K562 (cell line): ENCODE data around the gene PLEKHO1.

ENCODE experiments used
- FOXK2 ChIP-seq, 2 experiments: fragments of 450-650 bp; IDR thresholded peaks in 1 of 2; conservative IDR thresholded peaks in 1 of 2; 2 replicates each; pipeline ENCODE4 v1.6.1; 2016; ENCODE audit warnings: low read depth in 2 of 2, mild to moderate bottlenecking in 1 of 2
- TF ChIP-seq, protein P1 (sequence below), 3 experiments: IDR thresholded peaks in 2 of 3; conservative IDR thresholded peaks in 1 of 3; 2 replicates each; pipeline ENCODE4 v1.5.1; 2011 to 2012; ENCODE audit warnings: low read length in 3 of 3, mild to moderate bottlenecking in 3 of 3, control low read depth in 2 of 3, improper control_type of control experiment in 1 of 3, inconsistent platforms in 1 of 3, low read depth in 1 of 3, mixed read lengths in 1 of 3, moderate library complexity in 1 of 3; ENCODE audit not compliant: insufficient read depth in 2 of 3
- TF ChIP-seq, protein P2 (sequence below), 2 experiments: fragments of 450-650 bp; formaldehyde crosslinking in 1 of 2; IDR thresholded peaks; 2 replicates each; pipeline versions ENCODE4 v1.4.0 to v1.6.1; 2014 to 2020; ENCODE audit warnings: mild to moderate bottlenecking in 2 of 2, borderline replicate concordance in 1 of 2, low read depth in 1 of 2

DNA sequence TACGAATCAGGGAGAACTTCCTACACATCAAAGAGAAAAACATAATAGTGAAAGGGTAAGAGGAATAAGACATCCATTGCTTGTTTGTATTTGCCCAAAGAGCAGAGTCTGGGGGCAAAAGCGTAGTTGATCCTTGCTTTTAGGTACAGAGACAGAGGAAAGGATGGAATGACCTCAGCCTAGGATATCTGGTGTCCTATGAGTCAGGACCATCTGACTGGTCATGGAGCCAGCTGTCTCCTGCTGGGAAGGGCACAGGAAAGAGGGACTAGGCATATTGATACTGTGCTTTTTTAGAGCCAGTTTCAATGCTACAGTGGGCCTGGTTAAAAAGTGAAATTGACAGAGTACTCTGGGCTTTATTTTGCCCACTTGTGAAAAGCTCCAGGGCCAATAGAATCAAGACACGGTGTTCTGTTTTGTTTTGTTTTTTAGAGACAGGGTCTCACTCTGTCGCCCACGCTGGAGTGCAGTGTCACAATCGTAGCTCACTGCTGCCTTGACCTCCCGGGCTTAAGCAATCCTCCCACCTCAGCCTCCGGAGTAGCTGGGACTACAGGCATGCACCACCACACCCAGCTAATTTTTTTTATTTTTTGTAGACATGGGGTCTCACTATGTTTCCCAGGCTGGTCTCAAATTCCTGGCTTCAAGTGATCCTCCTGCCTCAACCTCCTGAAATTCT is 3.2 kb downstream of the PLEKHO1 start:
- TF ChIP-seq FOXK2 (conservative IDR thresholded peaks at IDR 0.05 in 1 of 2, IDR thresholded peaks at IDR 0.05 in 1 of 2; ENCODE audit: low read depth in 2 of 2): no peak
- TF ChIP-seq, protein P1, sequence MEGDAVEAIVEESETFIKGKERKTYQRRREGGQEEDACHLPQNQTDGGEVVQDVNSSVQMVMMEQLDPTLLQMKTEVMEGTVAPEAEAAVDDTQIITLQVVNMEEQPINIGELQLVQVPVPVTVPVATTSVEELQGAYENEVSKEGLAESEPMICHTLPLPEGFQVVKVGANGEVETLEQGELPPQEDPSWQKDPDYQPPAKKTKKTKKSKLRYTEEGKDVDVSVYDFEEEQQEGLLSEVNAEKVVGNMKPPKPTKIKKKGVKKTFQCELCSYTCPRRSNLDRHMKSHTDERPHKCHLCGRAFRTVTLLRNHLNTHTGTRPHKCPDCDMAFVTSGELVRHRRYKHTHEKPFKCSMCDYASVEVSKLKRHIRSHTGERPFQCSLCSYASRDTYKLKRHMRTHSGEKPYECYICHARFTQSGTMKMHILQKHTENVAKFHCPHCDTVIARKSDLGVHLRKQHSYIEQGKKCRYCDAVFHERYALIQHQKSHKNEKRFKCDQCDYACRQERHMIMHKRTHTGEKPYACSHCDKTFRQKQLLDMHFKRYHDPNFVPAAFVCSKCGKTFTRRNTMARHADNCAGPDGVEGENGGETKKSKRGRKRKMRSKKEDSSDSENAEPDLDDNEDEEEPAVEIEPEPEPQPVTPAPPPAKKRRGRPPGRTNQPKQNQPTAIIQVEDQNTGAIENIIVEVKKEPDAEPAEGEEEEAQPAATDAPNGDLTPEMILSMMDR (IDR thresholded peaks at IDR 0.05 in 2 of 3, conservative IDR thresholded peaks at IDR 0.05 in 1 of 3; ENCODE audit: insufficient read depth in 2 of 3, low read depth in 1 of 3, low read length in 3 of 3): no peak
- TF ChIP-seq, protein P2, sequence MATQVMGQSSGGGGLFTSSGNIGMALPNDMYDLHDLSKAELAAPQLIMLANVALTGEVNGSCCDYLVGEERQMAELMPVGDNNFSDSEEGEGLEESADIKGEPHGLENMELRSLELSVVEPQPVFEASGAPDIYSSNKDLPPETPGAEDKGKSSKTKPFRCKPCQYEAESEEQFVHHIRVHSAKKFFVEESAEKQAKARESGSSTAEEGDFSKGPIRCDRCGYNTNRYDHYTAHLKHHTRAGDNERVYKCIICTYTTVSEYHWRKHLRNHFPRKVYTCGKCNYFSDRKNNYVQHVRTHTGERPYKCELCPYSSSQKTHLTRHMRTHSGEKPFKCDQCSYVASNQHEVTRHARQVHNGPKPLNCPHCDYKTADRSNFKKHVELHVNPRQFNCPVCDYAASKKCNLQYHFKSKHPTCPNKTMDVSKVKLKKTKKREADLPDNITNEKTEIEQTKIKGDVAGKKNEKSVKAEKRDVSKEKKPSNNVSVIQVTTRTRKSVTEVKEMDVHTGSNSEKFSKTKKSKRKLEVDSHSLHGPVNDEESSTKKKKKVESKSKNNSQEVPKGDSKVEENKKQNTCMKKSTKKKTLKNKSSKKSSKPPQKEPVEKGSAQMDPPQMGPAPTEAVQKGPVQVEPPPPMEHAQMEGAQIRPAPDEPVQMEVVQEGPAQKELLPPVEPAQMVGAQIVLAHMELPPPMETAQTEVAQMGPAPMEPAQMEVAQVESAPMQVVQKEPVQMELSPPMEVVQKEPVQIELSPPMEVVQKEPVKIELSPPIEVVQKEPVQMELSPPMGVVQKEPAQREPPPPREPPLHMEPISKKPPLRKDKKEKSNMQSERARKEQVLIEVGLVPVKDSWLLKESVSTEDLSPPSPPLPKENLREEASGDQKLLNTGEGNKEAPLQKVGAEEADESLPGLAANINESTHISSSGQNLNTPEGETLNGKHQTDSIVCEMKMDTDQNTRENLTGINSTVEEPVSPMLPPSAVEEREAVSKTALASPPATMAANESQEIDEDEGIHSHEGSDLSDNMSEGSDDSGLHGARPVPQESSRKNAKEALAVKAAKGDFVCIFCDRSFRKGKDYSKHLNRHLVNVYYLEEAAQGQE (IDR thresholded peaks at IDR 0.05; ENCODE audit: borderline replicate concordance): no peak
- TF ChIP-seq, protein P2 (CRISPR knock-in tag; IDR thresholded peaks at IDR 0.05; ENCODE audit: low read depth): no peak
